GM10266 (cell line): ENCODE measurements around the gene SMARCD2.
"Not testable (repeated sequence)": the region's sequence is repeated elsewhere in the genome, so short reads cannot be mapped to it uniquely, and the experiment has no call there.

Experiments
- DNase-seq: peaks from one replicate; pipeline ENCODE4 v3.0.0; 2012; ENCODE audit errors: extremely low spot score
- TF ChIP-seq, protein P1 (sequence below): IDR thresholded peaks from 2 replicates; pipeline ENCODE4 v1.5.1; 2012; ENCODE audit warnings: mild to moderate bottlenecking, low read depth; ENCODE audit not compliant: control insufficient read depth, insufficient read depth; ENCODE audit errors: missing control alignments

The SMARCD2 gene

DNA sequence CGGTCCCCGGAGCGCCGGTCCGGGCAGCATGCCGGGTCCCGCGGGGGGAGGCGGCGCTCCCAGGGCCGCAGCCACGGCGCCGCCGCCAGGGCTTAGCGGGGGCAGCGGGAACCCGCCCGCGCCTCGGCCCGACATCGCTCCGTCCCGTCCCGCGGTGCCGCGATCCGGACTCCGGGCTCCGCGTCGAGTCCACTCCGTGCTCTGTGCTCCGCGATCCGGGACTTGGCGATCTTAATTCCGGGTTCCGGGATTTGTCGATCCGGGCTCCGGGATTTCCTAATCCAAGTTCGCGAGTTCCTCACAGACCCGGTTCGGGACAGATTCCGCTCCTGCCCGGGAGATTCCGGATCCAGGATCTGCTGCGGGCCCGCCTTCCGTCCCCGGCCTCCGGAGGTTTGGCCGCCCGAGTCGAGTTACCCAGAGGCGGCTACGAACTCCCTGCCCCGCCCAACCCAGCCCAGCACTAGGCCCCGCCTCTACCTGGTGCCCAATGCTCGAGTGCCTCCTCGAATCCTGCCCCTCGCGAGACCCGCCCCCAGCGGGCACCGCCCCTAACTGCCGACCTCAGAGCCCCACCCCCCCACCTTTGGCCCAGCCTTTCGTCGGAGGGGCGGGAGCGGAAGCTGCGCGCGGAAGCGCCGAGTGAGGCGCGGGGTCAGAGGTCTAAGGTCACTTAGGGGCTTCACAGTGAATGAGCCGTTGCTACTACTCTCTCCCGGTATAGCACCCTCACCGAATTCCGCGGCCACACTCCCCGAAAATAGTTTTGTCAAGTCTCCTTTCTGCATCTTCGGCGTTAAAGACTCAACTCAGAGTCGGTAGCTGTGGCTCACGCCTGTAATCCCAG is at the start of gene SMARCD2:
TSS of gene SMARCD2 (minus strand) at position 146 of the 847 bp plus-strand sequence. CDS start at position 135, 11 bp downstream.
- DNase-seq: peak; percentile 98
- TF ChIP-seq, protein P1, sequence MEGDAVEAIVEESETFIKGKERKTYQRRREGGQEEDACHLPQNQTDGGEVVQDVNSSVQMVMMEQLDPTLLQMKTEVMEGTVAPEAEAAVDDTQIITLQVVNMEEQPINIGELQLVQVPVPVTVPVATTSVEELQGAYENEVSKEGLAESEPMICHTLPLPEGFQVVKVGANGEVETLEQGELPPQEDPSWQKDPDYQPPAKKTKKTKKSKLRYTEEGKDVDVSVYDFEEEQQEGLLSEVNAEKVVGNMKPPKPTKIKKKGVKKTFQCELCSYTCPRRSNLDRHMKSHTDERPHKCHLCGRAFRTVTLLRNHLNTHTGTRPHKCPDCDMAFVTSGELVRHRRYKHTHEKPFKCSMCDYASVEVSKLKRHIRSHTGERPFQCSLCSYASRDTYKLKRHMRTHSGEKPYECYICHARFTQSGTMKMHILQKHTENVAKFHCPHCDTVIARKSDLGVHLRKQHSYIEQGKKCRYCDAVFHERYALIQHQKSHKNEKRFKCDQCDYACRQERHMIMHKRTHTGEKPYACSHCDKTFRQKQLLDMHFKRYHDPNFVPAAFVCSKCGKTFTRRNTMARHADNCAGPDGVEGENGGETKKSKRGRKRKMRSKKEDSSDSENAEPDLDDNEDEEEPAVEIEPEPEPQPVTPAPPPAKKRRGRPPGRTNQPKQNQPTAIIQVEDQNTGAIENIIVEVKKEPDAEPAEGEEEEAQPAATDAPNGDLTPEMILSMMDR: no peak

DNA sequence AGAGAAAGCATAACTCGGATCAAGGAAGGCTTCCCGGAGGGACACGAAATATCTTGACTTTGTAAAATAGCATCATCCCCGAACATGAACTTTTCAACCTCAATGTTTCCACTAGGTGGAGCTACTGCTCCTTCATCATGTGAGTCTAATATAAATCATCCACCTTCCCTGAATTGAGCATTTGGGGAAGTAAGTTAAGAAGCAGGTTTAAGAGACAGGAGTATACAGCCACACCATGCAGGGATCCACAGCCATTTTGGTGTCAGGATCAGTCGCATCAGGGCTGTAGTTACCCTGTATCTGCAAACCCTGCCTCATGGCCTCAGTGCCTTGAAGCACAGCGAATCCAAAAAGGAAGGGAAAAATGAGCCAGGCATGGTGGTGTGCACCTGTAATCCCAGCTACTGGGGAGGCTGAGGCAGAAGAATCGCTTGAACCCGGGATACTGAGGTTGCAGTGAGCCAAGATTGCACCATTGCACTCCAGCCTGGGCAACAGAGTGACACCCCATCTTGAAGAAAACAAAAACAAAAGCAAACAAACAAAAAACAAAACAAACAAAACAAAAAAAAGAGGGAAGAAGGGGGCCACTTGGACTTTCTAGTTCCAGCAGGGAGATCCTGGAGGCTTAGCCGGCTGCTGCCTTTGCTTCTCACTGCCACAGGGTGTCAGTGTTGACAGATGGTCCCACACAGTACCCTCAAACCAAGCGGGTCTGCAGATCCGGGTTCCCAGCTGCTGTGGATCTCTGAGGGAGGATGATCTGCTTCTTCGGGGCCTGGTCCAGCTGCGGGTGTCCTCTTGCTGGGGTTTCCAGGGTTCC is 46.8 kb upstream of the SMARCD2 start:
- TF ChIP-seq, protein P1: peak; percentile 54
- not testable (repeated sequence) for DNase-seq

DNA sequence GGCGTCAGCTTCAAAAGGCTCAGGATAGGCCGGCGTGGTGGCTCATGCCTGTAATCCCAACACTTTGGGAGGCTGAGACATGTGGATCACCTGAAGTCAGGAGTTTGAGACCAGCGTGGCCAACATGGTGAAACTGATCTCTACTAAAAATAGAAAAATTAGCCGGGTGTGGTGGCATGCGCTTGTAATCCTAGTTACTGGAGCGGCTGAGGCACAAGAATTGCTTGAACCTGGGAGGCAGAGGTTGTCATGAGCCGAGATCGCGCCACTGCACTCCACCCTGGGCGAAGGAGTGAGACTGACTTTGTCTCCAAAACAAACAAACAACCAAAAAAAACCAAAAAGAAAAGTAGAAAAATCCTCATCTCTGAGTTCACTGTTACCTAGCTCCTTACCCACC is 42.6 kb upstream of the SMARCD2 start:
- not testable (repeated sequence) for DNase-seq

DNA sequence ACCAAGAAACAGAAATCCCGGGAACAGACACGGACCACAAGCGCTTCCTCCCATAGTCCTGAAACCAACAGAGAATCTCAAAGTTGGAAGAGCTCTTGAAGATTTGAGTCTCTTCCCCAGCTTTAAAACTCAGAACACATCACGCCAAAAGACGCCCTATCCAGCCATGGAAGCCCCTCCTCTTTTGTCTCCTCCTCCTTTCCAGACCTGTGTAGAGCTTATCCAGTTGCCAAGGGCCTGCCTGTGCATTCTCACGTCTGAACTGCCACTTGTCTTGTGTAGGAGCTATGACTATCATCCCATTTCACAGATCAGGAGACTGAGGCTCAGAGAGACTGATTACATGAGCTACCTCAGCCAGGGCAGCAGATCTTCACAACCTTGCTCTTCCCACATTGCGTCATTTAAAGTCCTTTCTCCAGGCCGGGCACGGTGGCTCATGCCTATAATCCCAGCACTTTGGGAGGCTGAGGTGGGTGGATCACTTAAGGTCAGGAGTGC is 40.2 kb upstream of the SMARCD2 start:
- DNase-seq: not testable (repeated sequence)

DNA sequence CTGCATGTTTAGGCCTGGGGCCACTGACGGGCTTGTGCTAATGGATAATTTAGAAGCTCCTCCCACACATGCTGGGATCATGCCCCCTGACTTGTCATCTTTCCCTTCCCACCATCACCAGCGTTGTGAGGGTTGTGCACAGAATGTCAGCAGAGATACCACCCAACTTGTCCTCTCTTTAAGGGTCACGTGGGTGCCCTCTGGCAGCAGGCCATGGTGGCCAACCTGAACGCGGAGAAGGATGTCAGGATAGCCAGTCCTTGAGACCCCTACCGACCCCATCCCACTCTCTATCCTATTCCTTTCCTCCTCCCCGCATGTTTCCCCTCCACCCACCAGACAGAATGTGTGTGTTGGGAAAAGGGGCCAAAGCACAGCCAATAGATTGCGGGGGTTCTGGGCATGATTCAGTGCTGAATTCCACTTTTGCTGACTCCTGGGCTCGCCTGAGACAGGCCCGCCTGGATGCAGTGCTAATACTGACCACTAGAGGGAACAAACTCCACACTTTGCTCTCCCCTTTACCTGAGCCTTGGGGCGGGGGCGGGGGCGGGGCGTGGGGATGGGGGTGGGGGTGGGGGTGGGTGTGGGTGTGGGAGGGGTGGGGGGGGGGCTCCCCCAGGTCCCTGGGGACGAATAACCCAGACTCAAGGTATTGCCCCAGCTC is 39.6 kb upstream of the SMARCD2 start, which contains the start of gene GH2:
TSS of gene GH2 (minus strand) at position 10 of the 667 bp plus-strand sequence. CDS start 143 bp downstream, outside the sequence.
- TF ChIP-seq, protein P1: peak; percentile 70
- peak; percentile 78 for DNase-seq

DNA sequence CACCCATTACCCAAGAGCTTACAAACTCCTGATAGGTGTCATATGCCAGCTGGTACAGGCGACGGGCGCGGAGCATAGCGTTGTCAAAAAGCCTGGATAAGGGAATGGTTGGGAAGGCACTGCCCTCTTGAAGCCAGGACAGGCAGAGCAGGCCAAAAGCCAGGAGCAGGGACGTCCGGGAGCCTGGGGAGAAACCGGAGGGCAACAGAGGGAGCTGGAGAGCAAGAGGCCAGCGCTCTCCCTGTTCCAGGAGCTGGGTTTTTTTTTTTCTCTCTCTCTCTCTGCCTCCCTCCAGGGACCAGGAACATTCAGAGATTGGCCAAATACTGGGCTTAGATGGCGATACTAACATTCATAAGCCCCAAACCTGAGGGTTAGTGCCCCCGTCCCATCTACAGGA is 38.9 kb upstream of the SMARCD2 start:
- DNase-seq: not testable (repeated sequence)

DNA sequence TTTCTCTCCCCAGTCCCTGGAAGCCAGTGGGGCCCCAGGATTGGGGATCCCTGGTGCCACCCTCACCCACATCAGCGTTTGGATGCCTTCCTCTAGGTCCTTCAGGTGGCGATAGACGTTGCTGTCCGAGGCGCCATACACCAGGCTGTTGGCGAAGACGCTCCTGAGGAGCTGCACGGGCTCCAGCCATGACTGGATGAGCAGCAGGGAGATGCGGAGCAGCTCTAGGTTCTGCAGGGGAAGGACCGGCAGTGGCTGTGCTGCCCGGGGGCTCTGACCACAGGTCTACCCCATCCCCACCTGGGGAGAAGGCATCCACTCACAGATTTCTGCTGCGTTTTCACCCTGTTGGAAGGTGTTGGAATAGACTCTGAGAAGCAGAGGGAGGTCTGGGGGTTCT is 38.2 kb upstream of the SMARCD2 start:
- TF ChIP-seq, protein P1: no peak
- no peak for DNase-seq

DNA sequence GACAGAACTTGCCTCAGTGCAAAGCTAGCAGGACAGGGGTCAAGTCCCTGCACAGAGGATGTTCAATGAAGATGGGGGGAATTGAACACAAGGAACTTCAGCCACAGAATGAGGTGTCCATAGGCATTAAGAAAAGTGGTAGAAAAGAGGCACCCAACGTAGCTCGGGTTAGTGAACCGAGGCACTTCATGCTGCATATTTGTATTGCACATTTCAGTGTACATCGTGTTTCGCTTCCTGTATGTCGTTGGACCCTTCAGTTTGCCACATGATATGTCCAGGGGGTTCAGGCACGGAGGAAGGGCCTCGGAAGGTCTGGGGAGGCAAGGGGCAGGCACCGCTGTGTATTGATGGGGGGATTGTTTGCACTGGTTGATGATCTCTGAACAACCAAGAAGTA is 35.9 kb upstream of the SMARCD2 start:
- not testable (repeated sequence) for DNase-seq

DNA sequence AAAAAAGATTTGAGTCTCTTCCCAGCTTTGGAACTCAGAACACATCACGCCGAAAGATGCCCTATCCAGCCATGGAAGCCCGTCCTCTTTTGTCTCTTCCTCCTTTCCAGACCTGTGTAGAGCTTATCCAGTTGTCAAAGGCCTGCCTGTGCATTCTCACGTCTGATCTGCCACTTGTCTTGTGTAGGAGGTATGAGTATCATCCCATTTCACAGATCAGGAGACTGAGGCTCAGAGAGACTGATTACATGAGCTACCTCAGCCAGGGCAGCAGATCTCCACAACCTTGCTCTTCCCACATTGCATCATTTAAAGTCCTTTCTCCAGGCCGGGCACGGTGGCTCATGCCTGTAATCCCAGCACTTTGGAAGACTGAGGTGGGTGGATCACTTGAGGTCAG is 32.2 kb upstream of the SMARCD2 start:
- not testable (repeated sequence) for DNase-seq

DNA sequence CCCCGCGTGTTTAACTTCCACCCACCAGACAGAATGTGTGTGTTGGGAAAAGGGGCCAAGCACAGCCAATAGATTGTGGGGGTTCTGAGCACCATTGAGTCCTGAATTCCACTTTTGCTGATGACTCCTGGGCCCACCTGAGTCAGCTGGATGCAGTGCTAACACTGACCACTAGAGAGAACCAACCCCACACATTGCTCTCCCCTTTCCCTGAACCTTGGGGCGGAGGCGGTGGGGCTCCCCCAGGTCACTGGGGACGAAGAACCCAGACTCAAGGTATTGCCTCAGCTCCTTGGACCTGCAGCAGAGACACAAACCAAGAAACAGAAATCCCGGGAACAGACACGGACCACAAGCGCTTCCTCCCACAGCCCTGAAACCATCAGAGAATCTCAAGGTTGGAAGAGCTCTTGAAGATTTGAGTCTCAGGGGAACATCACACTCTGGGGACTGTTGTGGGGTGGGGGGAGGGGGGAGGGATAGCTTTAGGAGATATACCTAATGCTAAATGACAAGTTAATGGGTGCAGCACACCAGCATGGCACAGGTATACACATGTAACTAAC is 31.7 kb upstream of the SMARCD2 start:
- DNase-seq: not testable (repeated sequence)

DNA sequence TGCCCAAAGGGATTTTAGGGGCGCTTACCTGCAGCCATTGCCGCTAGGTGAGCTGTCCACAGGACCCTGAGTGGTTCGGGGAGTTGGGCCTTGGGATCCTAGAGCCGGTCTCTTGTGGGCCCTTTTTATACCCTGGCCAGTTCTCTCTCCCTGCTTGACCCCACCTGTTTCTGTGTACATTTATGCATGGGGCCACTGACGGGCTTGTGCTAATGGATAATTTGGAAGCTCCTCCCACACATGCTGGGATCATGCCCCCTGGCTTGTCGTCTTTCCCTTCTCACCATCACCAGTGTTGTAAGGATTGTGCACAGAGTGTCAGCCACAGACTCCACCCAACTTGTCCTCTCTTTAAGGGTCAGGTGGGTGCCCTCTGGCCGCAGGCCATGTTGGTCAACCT is 31.1 kb upstream of the SMARCD2 start, which contains the start of gene CSH2:
TSS of gene CSH2 (minus strand) at position 101 of the 400 bp plus-strand sequence. CDS start at position 38, 63 bp downstream.
- DNase-seq: not testable (repeated sequence)

DNA sequence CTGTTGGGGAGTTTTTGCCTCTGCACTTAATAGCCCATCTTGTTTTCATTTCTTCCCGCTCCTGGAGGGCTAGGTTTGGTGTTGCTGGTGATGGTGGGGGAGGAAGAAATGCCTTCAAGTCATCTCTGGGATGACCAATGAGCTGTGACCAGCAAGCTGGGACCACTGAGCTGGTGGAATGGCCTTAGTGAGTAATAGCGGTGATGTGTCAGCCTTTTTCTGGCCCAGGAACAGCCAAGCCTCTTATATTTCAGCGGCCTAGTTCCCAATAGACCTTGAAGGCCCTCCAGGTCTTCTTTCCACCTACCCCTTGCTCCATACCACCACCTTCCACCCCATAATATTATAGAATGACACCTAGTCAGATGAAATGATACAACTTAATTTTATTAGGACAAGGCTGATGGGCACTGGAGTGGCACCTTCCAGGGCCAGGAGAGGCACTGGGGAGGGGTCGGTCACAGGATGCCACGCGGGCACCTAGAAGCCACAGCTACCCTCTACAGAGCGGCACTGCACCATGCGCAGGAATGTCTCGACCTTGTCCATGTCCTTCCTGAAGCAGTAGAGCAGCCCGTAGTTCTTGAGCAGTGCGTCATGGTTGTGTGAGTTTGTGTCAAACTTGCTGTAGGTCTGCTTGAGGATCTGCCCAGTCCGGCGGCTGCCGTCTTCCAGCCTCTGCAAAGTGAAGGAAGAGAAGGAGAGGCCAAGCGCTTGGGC is 29.3 kb upstream of the SMARCD2 start:
- DNase-seq: not testable (repeated sequence)

DNA sequence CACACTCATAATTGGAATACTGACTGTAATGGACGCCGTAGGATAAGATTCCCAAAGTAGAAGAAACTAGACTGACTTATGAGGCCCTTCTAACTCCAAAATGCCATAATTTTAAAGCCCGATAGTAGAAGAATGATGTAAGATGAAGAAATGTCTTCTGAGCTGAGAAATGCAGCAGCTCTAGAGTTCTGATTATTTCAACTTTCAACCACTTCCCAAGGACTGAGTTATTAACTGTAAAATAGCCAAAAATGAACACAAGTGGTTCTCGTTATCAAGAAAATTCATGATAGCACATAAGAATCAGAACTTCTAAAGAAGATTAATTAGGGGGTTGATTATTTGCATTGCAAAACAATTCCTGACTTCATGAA is 27.8 kb upstream of the SMARCD2 start:
- not testable (repeated sequence) for DNase-seq
